ENCODE results near the gene MYO7B. TPM values are rescaled to one million over a fixed set of nuclear protein-coding genes. Genes with fewer than 3 reads are reported as not detected.

MYO7B gene
- total and polyA plus RNA-seq, 2 experiments from 2014 or later: 17.6 to 20.1 TPM

DNA sequence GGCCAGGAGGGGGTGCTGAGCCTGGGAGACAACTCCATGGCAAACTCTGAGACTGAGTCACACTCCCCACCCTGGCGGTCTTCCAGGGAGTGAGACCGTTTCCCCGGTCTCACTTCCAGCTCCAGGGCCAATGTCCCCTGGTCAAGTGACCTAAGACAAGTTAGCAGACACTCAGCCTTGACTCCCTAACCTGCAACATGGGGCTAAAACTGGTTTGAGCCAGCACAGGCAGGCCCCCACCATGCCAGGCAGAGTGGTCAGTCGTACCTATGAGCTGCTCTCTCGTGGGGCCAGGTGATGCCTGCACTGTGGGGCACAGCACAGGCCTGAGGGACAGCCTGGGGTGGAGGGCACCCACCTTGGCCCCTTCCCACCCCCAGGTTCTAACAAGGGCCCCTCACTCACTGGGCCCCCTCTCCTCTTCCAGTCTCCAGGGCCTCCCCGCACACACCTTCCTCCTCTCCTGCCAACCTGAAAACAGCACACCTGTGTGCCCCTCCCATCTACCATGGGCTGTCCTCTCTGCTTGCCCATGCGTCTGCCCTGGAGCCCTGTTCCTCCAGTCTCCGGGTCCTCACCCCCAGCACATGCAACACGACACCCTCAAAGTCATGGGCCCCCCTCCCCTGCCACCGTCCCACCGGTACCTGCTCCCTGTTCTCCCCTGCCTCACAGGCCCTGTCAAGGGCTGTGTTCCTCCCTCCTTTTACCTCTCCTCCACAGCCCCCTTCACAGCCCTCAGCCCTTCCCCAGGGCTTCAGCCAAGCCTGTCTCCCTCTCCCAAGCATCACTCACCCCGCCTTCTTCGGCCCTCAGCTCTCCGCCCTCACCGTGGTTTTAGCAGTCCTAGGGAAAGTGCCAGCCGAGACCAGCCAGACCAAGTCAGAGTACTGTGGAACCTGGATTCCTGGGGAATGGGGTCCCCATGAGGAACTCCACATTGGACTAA is 112.0 kb downstream of the MYO7B start:
- H3K4me3 ChIP-seq: no peak overlapping the region
- H4K20me1 ChIP-seq (ENCODE audit: insufficient read depth, poor library complexity, severe bottlenecking): no peaks in the 10 kb centered on the region
- 77% methylated on average over 16 of the region's 16 CpGs for WGBS (ENCODE audit: low lambda C conversion rate, missing lambda C conversion rate)
- H3K79me2 ChIP-seq: no peaks in the 10 kb centered on the region
- H3K4me1 ChIP-seq (ENCODE audit: insufficient read depth): no peaks in the 10 kb centered on the region
- H3K9me3 ChIP-seq (ENCODE audit: low read depth): no peaks in the 10 kb centered on the region
- TF ChIP-seq, protein P1, sequence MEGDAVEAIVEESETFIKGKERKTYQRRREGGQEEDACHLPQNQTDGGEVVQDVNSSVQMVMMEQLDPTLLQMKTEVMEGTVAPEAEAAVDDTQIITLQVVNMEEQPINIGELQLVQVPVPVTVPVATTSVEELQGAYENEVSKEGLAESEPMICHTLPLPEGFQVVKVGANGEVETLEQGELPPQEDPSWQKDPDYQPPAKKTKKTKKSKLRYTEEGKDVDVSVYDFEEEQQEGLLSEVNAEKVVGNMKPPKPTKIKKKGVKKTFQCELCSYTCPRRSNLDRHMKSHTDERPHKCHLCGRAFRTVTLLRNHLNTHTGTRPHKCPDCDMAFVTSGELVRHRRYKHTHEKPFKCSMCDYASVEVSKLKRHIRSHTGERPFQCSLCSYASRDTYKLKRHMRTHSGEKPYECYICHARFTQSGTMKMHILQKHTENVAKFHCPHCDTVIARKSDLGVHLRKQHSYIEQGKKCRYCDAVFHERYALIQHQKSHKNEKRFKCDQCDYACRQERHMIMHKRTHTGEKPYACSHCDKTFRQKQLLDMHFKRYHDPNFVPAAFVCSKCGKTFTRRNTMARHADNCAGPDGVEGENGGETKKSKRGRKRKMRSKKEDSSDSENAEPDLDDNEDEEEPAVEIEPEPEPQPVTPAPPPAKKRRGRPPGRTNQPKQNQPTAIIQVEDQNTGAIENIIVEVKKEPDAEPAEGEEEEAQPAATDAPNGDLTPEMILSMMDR (IDR thresholded peaks at IDR 0.05; ENCODE audit: poor library complexity): no peak
- no peaks in the 10 kb centered on the region for H3K27me3 ChIP-seq
- no peaks in the 10 kb centered on the region for H3K9me2 ChIP-seq (replicated peaks; ENCODE audit: insufficient read depth)
- H3K4me2 ChIP-seq: no peak overlapping the region
- H2AFZ ChIP-seq: no peak overlapping the region
- H3K36me3 ChIP-seq (replicated peaks; ENCODE audit: insufficient read depth, low read depth): no peaks in the 10 kb centered on the region
- H3K27ac ChIP-seq: no peak overlapping the region
- DNase-seq (ENCODE audit: low spot score): no peak

DNA sequence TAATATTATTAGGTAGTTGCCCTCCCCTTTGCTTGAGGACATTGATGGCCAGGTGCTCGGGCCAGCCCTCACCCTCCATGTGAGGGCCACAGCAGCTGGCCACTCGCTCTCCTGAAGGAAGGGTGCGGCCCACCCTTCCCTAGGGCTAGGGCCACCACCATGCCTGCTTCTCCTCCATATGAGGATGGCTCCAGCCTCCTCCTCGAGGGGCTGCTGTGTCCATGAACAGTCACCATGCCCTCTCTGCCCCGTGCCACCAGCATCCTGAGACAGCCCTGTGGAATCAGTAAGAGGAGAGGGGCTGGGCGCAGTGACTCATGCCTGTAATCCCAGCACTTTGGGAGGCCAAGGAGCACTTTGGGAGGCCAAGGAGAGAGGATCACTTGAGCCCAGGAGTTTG is 112.8 kb downstream of the MYO7B start:
- no peaks in the 10 kb centered on the region for H3K27me3 ChIP-seq
- WGBS (ENCODE audit: low lambda C conversion rate, missing lambda C conversion rate): 88% methylated on average over 6 of the region's 6 CpGs
- H3K79me2 ChIP-seq: no peaks in the 10 kb centered on the region
- no peak overlapping the region for H2AFZ ChIP-seq
- no peak for DNase-seq (ENCODE audit: low spot score)
- TF ChIP-seq, protein P1 (IDR thresholded peaks at IDR 0.05; ENCODE audit: poor library complexity): no peak
- no peak for TF ChIP-seq EZH2phosphoT487 (IDR thresholded peaks at IDR 0.05; ENCODE audit: low read depth, severe bottlenecking, unreplicated experiment)
- no peak for TF ChIP-seq EZH2 (IDR thresholded peaks at IDR 0.05; ENCODE audit: borderline replicate concordance)
- no peaks in the 10 kb centered on the region for H3K9me3 ChIP-seq (ENCODE audit: low read depth)
- H3K27ac ChIP-seq: no peak overlapping the region
- H3K9me2 ChIP-seq (replicated peaks; ENCODE audit: insufficient read depth): no peaks in the 10 kb centered on the region
- no peak overlapping the region for H3K4me3 ChIP-seq
- no peaks in the 10 kb centered on the region for H3K36me3 ChIP-seq (replicated peaks; ENCODE audit: insufficient read depth, low read depth)
- H4K20me1 ChIP-seq (ENCODE audit: insufficient read depth, poor library complexity, severe bottlenecking): no peaks in the 10 kb centered on the region
- H3K4me1 ChIP-seq (ENCODE audit: insufficient read depth): no peaks in the 10 kb centered on the region
- H3K4me2 ChIP-seq: no peak overlapping the region

DNA sequence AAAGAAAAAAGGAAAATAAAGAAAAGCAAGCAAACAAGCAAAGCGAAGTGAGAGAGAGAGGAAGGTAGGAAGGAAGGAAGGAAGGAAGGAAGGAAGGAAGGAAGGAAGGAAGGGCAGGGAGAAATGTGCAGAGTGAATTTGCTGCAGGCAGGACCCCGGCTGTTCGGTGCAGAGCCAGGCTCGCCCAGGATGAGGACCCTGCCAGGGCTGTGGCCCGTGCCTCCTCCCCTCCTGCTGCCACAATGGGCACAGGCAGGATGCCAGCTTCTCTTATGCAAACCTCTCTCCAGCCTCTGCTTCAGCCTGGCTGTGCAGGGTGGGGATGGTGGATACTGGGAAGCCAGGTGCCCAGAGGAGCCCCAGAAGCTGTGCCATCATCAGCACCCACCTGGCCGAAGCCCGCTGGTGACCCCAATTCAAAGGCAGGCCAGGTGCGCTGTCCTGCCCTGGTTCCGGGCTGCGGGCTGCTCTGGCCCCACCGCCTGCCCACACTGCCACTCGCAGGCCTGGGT is 113.7 kb downstream of the MYO7B start:
- Histone ChIP-seq H3K4me1 (ENCODE audit: insufficient read depth) (no peaks in the 10 kb centered on the region), H3K27ac (no peak overlapping the region), H3K4me2 (no peak overlapping the region), H3K27me3 (no peaks in the 10 kb centered on the region), H3K4me3 (no peak overlapping the region), H3K79me2 (no peaks in the 10 kb centered on the region), H2AFZ (no peak overlapping the region), H3K9me3 (ENCODE audit: low read depth) (no peaks in the 10 kb centered on the region), H3K9me2 (replicated peaks; ENCODE audit: insufficient read depth) (no peaks in the 10 kb centered on the region), H4K20me1 (ENCODE audit: insufficient read depth, poor library complexity, severe bottlenecking) (no peaks in the 10 kb centered on the region), H3K36me3 (replicated peaks; ENCODE audit: insufficient read depth, low read depth) (no peaks in the 10 kb centered on the region)
- DNase-seq (ENCODE audit: low spot score): no peak
- TF ChIP-seq EZH2 (IDR thresholded peaks at IDR 0.05; ENCODE audit: borderline replicate concordance) (no peak), EZH2phosphoT487 (IDR thresholded peaks at IDR 0.05; ENCODE audit: low read depth, severe bottlenecking, unreplicated experiment) (no peak)
- TF ChIP-seq, protein P1 (IDR thresholded peaks at IDR 0.05; ENCODE audit: poor library complexity): no peak
- WGBS (ENCODE audit: low lambda C conversion rate, missing lambda C conversion rate): 98% methylated on average over 11 of the region's 12 CpGs

All from hepatocyte (in vitro differentiated cells).